HG03558 (cell line): Measurements from ENCODE around the gene HNRNPF.
"Not testable (repeated sequence)": the region's sequence is repeated elsewhere in the genome, so short reads cannot be mapped to it uniquely, and the experiment has no call there.

Experiments
- ATAC-seq: cut with Tn5 transposase; IDR thresholded peaks from one replicate; pipeline ENCODE4 v1.9.1; 2021; ENCODE audit warnings: moderate number of reproducible peaks; ENCODE audit not compliant: unreplicated experiment; ENCODE audit errors: extremely low read depth

HNRNPF gene

GRCh38 chr10:43408710-43409384 is at the start of gene HNRNPF:
TSS of gene HNRNPF (minus strand) at chr10:43409186. CDS start at chr10:43387884, 21,302 bp downstream.
- ATAC-seq, result peak; percentile 43

- ATAC-seq, result no peak
Measured at GRCh38 chr10:43458227-43458626, 49.2 kb upstream of the HNRNPF start.

- not testable (repeated sequence) for ATAC-seq
Measured at GRCh38 chr10:43456561-43456960, 47.6 kb upstream of the HNRNPF start.

GRCh38 chr10:43454025-43454424 is 45.0 kb upstream of the HNRNPF start:
- ATAC-seq, result not testable (repeated sequence)

- no peak for ATAC-seq
Measured at GRCh38 chr10:43453266-43453831, 44.4 kb upstream of the HNRNPF start.

GRCh38 chr10:43452356-43452914 is 43.4 kb upstream of the HNRNPF start:
- no peak for ATAC-seq

GRCh38 chr10:43448742-43449141 is 39.8 kb upstream of the HNRNPF start:
- no peak for ATAC-seq

- ATAC-seq, result not testable (repeated sequence)
Measured at GRCh38 chr10:43446219-43447017, 37.4 kb upstream of the HNRNPF start.

- no peak for ATAC-seq
Measured at GRCh38 chr10:43444897-43445466, 36.0 kb upstream of the HNRNPF start.

- no peak for ATAC-seq
Measured at GRCh38 chr10:43444323-43444722, 35.3 kb upstream of the HNRNPF start.

- no peak for ATAC-seq
Measured at GRCh38 chr10:43440463-43441134, 31.6 kb upstream of the HNRNPF start.

GRCh38 chr10:43437141-43437870 is 28.3 kb upstream of the HNRNPF start:
- ATAC-seq, result no peak

- ATAC-seq, result peak; percentile 94
Measured at GRCh38 chr10:43436291-43437140, 27.5 kb upstream of the HNRNPF start, which contains the start of gene ZNF487. TSS of gene ZNF487 (plus strand) at chr10:43437111. CDS start at chr10:43475814, 38,703 bp downstream.

- no peak for ATAC-seq
Measured at GRCh38 chr10:43430926-43431663, 22.1 kb upstream of the HNRNPF start.

- ATAC-seq, result peak; percentile 83
Measured at GRCh38 chr10:43427166-43427825, 18.3 kb upstream of the HNRNPF start.

GRCh38 chr10:43426476-43426875 is 17.5 kb upstream of the HNRNPF start:
- ATAC-seq, result not testable (repeated sequence)

- no peak for ATAC-seq
Measured at GRCh38 chr10:43424416-43424815, 15.4 kb upstream of the HNRNPF start.
